ENCODE results near the gene JAKMIP2.

Gene JAKMIP2

DNA sequence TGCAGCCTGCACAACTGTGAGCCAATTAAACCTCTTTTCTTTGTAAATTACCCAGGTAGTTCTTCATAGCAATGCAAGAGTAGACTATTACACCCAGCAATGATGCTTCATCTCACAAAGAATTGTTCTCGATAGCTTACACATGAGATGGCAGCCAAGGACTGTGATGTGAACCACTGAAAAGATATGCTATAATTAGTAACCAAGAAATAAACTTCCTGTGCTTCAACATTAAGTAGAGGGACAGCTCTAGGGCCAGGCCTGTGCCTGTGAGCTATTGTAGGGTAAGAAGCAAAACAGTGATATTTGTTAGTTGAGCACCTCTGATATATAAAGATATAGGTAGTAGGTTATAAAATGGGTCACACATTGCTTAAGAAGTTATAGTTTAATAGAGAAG is 230.9 kb downstream of the JAKMIP2 start:
- DNase-seq: no peak

DNA sequence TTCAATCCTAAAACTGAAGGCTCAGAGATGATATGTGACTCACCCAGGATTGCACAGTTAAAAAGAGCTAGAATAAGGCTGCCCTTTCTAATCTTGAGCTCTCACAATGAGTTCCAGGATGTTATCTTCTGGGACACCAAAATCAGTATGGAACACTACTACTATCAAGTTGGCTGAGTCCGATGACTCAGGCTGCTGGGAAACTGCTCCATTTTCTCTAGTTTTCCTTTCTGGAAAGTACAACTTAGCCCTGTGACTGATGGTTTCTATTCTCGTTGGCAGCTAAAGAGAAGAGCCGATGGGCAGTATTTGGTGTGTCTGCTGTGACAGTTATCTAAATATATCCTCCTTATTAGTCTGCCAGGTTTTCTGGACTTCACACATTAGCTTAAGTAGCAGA is 234.8 kb downstream of the JAKMIP2 start:
- DNase-seq: no peak

DNA sequence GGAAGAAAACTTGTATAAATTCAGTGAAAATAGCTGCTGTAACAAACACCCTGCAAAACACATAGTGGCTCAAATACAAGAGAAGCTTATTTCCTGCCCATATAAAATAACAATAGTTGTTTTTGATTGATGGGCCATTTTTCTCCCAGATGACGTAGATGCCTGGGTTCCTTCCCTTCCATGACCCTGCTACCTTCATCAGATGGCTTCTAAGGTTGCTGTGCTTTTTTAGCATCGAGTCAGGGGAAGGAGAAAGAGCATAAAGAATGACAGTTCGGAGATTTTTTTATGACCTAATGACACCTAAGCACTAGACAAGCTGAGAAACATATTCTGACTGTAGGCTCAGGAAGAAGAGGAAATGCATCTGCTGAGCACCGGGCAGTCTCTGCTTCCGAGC is 238.0 kb downstream of the JAKMIP2 start:
- no peak for DNase-seq

GRCh38 chr5:147539053-147539452 is 243.5 kb downstream of the JAKMIP2 start:
- no peak for DNase-seq

GRCh38 chr5:147538236-147538635 is 244.3 kb downstream of the JAKMIP2 start:
- DNase-seq: no peak

Data from hematopoietic multipotent progenitor cell treated with erythropoietin and hydrocortisone succinate and interleukin-3 and kit ligand, for 8 days (in vitro differentiated cells).